Motor neuron (in vitro differentiated cells): ENCODE results near the gene NFATC2. TPM values are rescaled to one million over a fixed set of nuclear protein-coding genes. Genes with fewer than 3 reads are reported as not detected.
A peak's percentile ranks its signal among the peaks of the same experiment; 100 is the strongest.

Experiments
- ATAC-seq, 8 experiments: fragments of 200-7000 bp; cut with Tn5 transposase; replicated peaks in 6 of 8; 2 replicates each; pipeline ENCODE4 v1.8.0; 2021; ENCODE audit warnings: mild to moderate bottlenecking in 8 of 8, moderate library complexity in 8 of 8
- H3K27ac ChIP-seq, 2 donors: fragments of 250-450 bp; sonication (Bioruptor Pico); 2 replicates each; pipeline ENCODE4 v1.9.0; 2021; ENCODE audit warnings: antibody characterized with exemption in 2 of 2, mild to moderate bottlenecking in 2 of 2, moderate library complexity in 1 of 2
- H3K4me1 ChIP-seq, 2 donors: fragments of 250-450 bp; sonication (Bioruptor Pico); replicated peaks in 1 of 2; 2 replicates each; pipeline ENCODE4 v1.6.1; 2021; ENCODE audit warnings: antibody characterized with exemption in 2 of 2, mild to moderate bottlenecking in 2 of 2, moderate library complexity in 1 of 2
- H3K4me3 ChIP-seq, 5 donors: fragments of 250-450 bp; sonication (Bioruptor Pico); 2 replicates each; pipeline ENCODE4 v1.9.0; 2021; ENCODE audit warnings: antibody characterized with exemption in 5 of 5, mild to moderate bottlenecking in 5 of 5, moderate library complexity in 4 of 5
- WGBS, 10 experiments: fragments of 450-650 bp; shearing (Covaris generic); methylation state at CpG; one replicate each; pipeline ENCODE4 v1.0.0; 2022; 5-methylcytosine and 5-hydroxymethylcytosine counted together
- in situ Hi-C, 9 experiments: fragments of 400-800 bp; cut with MboI; loops; one replicate each; pipeline ENCODE4 v1.15.0; 2021; ENCODE audit warnings: low sequenced_read_pairs in 9 of 9, low pct_unique_long_range_greater_than_20kb in 2 of 9; ENCODE audit not compliant: unreplicated experiment in 9 of 9
- total RNA-seq, 8 experiments: library from RNA; unstranded; fragments of 300-600 nt; gene quantifications; 2 replicates each; pipeline versions ENCODE4 v1.2.3 to v1.2.4, GENCODE V29; 2022

NFATC2 gene
- total RNA-seq, 8 experiments from 2014 or later, result 0.11 to 9.7 (median 0.56) TPM

- Histone ChIP-seq H3K4me1 (peaks cover 1 to 4% of the 10 kb centered on the region in 2 donors), H3K4me3 (no peak overlapping the region), H3K27ac (no peak overlapping the region)
- ATAC-seq, result no peak
- in situ Hi-C loops, result no loop called here
- 59 to 100% (median 72%) methylated on average over 1 to 17 of the region's 21 CpGs; no CpG with 5 or more reads in 1 of the 10 experiments for WGBS, 10 experiments
Observed at GRCh38 chr20:51417250-51418136, 125.0 kb downstream of the NFATC2 start.

DNA sequence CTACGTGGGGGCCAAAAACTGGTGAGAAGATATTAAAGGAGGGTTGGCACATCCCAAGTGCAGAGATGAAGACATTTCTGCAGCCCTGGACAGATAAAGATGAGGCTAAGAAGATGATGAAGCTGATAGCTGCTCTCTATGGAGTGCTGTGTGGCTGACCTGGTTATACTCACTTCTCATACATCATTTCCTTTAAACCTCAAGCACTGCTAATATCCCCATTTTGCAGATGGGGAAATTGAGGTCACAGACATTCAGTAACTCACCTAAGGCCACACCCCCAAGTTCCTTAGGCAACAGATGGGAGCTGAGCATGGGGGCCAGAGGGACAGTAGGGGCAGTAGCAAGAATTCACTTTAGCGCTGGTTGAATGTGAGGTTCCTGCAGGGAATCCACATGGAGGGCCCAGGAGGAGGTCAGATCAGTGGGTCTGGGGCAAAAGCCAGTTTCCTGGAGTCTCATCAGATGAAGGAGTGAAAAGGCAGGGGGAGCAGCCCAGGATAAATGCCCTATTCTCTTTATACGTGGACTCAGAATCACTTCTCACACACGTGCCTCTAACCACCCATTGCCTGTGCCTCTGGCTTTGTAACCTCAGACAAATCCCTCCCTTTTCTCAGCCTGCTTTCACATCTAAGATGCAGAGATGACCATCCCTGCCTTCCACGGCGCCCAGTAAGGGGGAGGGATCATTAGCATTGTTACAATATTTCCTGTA is 125.8 kb downstream of the NFATC2 start:
- Histone ChIP-seq H3K4me1 (peaks cover 4 to 8% of the 10 kb centered on the region in 2 donors), H3K27ac (no peak overlapping the region), H3K4me3 (no peak overlapping the region)
- in situ Hi-C loops, result no loop called here
- ATAC-seq, result no peak
- WGBS, 10 experiments, result 48 to 100% (median 75%) methylated on average over 1 to 6 of the region's 6 CpGs; no CpG with 5 or more reads in 1 of the 10 experiments

GRCh38 chr20:51413857-51414256 is 128.7 kb downstream of the NFATC2 start:
- in situ Hi-C loops, result no loop called here
- 65 to 96% (median 87%) methylated on average over 1 to 5 of the region's 5 CpGs; no CpG with 5 or more reads in 2 of the 10 experiments for WGBS, 10 experiments
- no peak for ATAC-seq
- no peak overlapping the region for H3K27ac ChIP-seq
- H3K4me1 ChIP-seq, result peaks cover 4 to 8% of the 10 kb centered on the region in 2 donors
- H3K4me3 ChIP-seq, result no peak overlapping the region

DNA sequence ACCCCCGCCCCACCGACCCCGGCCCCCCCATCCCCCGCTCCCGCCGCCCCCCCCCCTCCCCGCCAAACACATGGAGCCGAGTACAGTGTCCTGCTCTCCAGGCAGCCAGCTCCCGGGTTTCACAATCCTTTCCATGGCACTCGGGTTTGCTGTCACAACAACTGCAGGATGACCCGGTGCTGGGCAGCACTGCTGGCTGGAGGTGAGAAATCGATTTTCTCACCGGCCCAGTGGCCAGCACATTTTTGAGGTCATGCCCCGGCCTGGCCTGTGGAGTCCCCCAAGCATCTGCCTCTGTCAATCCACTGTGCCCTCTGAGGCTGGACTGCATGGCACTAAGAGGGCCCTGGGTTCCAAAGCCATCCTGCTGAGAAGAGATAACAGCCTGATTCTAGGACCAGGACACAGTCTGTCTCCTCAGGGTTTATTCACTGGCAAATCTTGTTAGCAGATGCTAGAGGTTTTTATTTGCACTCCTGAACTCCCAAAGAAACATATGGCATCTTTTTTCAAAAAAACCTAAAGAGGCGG is 129.5 kb downstream of the NFATC2 start:
- H3K4me3 ChIP-seq, result no peak overlapping the region
- peak in 4 of 8 experiments; percentile 8 to 66 (median 28) for ATAC-seq
- WGBS, 10 experiments, result 20 to 100% (median 90%) methylated on average over 1 to 4 of the region's 15 CpGs; no CpG with 5 or more reads in 5 of the 10 experiments
- H3K27ac ChIP-seq, result no peak overlapping the region
- in situ Hi-C loops, result no loop called here
- peaks cover 4 to 8% of the 10 kb centered on the region in 2 donors for H3K4me1 ChIP-seq

DNA sequence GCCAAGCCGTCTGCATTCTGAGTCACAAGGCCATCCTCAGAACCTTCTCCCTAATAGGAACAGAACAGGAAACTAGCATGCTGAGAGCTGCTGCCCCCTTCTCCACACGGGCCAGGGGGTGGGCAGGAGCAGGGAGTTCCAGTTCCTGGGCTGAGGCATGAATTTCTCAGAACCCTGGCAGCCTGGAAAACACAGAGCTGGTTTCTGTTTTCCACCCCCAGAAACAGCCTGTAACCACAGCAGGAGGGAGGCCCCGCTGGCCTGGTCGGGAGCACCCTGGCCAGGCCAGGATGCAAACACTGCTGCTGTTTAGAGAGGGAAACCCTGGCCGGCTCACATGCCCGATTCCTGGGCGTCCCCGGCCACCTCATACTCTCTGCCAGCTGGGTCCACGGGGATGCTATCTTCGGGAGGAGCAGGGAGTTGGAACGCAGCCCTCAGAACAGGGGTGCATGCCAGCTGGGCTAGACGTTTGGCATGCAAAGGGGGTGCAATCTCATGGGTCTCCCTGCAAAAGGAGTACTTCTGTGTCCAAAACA is 130.1 kb downstream of the NFATC2 start:
- peak in 7 of 8 experiments; percentile 18 to 88 (median 42) for ATAC-seq
- 0 to 60% (median 5%) methylated on average over 1 to 3 of the region's 12 CpGs; no CpG with 5 or more reads in 6 of the 10 experiments for WGBS, 10 experiments
- in situ Hi-C loops, result no loop called here

GRCh38 chr20:51411870-51412269 is 130.6 kb downstream of the NFATC2 start:
- WGBS, 10 experiments, result 89 to 100% (median 100%) methylated on average over 1 of the region's 1 CpG; no CpG with 5 or more reads in 6 of the 10 experiments
- in situ Hi-C loops, result no loop called here
- ATAC-seq, result no peak
- Histone ChIP-seq H3K4me3 (no peak overlapping the region), H3K4me1 (peaks cover 4 to 8% of the 10 kb centered on the region in 2 donors), H3K27ac (no peak overlapping the region)

More for the DNA sequence above, 130.1 kb downstream of the NFATC2 start:
- H3K4me1 ChIP-seq, result peaks cover 4 to 8% of the 10 kb centered on the region in 2 donors
- no peak overlapping the region for H3K27ac ChIP-seq
- no peak overlapping the region for H3K4me3 ChIP-seq

GRCh38 chr20:51410586-51411325 is 131.8 kb downstream of the NFATC2 start:
- 86 to 100% (median 100%) methylated on average over 1 to 4 of the region's 4 CpGs; no CpG with 5 or more reads in 4 of the 10 experiments for WGBS, 10 experiments
- no peak for ATAC-seq
- peaks cover 4 to 8% of the 10 kb centered on the region in 2 donors for H3K4me1 ChIP-seq
- H3K27ac ChIP-seq, result no peak overlapping the region
- no peak overlapping the region for H3K4me3 ChIP-seq
- in situ Hi-C loops, result no loop called here

GRCh38 chr20:51409192-51409880 is 133.2 kb downstream of the NFATC2 start:
- ATAC-seq, result no peak
- whole genome bisulfite sequencing, 10 experiments, result 56 to 88% (median 77%) methylated on average over 1 to 10 of the region's 10 CpGs; no CpG with 5 or more reads in 1 of the 10 experiments
- Histone ChIP-seq H3K4me1 (peaks cover 4 to 8% of the 10 kb centered on the region in 2 donors), H3K27ac (no peak overlapping the region), H3K4me3 (no peak overlapping the region)
- in situ Hi-C loops, result no loop called here

DNA sequence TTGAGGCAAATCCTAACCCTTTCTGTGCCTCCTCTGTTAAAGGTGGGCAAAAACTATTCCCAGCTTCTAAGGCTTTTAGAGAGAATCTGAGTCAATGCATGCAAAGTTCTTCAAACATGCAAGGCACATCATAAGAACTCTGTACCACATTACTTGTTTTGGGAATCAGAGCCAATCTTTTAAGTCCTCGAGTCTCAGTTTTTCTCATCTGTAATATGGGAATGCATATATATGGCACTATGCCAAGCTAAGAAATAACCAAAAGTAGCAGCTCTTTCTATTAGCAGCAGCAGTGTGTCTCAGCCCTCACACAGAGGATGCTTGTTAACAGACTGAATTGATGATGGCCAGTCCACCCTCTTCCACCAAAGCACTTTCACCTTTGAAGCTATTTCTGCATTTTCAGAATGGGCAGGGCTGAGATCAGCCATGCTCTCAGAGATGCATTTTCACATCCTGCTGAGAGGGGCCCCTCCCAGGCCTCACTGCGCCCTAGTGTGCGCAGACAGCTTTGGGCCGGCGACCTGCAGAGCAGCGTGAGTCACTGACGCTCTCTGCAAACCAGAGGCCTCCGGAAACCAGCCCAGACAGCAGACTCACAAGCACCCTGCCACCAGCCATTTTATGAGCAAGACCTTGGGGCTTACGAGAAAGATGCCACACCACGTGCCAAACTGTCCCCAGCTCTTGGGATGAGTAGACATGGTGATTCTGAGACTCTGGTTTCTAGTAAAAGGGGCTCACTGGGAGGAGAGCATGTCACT is 138.0 kb downstream of the NFATC2 start:
- ATAC-seq, result peak in 6 of 8 experiments; percentile 36 to 100 (median 66)
- 0 to 100% (median 54%) methylated on average over 1 to 4 of the region's 10 CpGs; no CpG with 5 or more reads in 2 of the 10 experiments for WGBS, 10 experiments
- in situ Hi-C loops, result no loop called here
- Histone ChIP-seq H3K4me1 (no peaks in the 10 kb centered on the region), H3K27ac (no peak overlapping the region), H3K4me3 (no peak overlapping the region)

GRCh38 chr20:51403466-51404220 is 138.9 kb downstream of the NFATC2 start:
- no peak for ATAC-seq
- in situ Hi-C loops, result no loop called here
- Histone ChIP-seq H3K4me1 (no peaks in the 10 kb centered on the region), H3K27ac (no peak overlapping the region), H3K4me3 (no peak overlapping the region)
- WGBS, 10 experiments, result 38 to 93% (median 79%) methylated on average over 1 to 8 of the region's 9 CpGs; no CpG with 5 or more reads in 4 of the 10 experiments

DNA sequence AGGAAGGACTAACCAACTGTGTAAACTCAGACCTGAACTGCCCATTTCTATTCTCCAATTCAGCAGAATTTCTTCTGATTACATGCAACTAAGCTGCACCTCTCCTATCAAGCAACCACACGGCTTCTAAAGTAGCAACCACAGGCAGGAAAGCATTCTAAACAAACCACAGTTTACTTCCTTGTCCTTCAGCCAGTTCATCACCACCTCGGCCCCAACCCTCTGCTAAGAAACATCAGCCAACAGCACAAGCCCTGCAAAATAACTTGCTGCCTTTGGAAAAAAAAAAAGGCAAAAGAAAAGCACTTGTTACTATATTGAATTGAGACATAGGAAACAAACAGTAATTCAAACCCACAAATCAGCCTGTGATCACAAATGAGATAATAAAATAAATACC is 140.3 kb downstream of the NFATC2 start:
- Histone ChIP-seq H3K27ac (no peak overlapping the region), H3K4me1 (peaks cover 0 to 6% of the 10 kb centered on the region in 2 donors), H3K4me3 (no peak overlapping the region)
- in situ Hi-C loops, result no loop called here
- ATAC-seq, result peak in 1 of 8 experiments; percentile 20
- 33 to 75% (median 69%) methylated on average over 1 to 2 of the region's 2 CpGs; no CpG with 5 or more reads in 4 of the 10 experiments for WGBS, 10 experiments
